GM19397 (cell line): ENCODE results near the gene INO80B.

Experiments used
- ATAC-seq: cut with Tn5 transposase; IDR thresholded peaks from one replicate; pipeline ENCODE4 v1.9.1; 2021; ENCODE audit warnings: mild to moderate bottlenecking, moderate library complexity; ENCODE audit not compliant: unreplicated experiment

The INO80B gene

GRCh38 chr2:74500578-74500946 lies 45.7 kb downstream of the INO80B start:
- no peak for ATAC-seq

- no peak for ATAC-seq
Measured at GRCh38 chr2:74501335-74502071, 46.6 kb downstream of the INO80B start.

GRCh38 chr2:74502147-74502719 lies 47.3 kb downstream of the INO80B start:
- ATAC-seq, result no peak

- peak; percentile 37 for ATAC-seq
Measured at GRCh38 chr2:74502720-74503505, 48.0 kb downstream of the INO80B start.

GRCh38 chr2:74503506-74504475 lies 48.9 kb downstream of the INO80B start:
- ATAC-seq, result no peak

GRCh38 chr2:74504591-74504990 lies 49.7 kb downstream of the INO80B start:
- ATAC-seq, result no peak

- no peak for ATAC-seq
Measured at GRCh38 chr2:74505448-74506246, 50.8 kb downstream of the INO80B start.

GRCh38 chr2:74507145-74507925 lies 52.4 kb downstream of the INO80B start, which contains the start of gene PCGF1:
PCGF1 (minus strand) TSS chr2:74507695; CDS start chr2:74507668, 27 bp downstream.
- ATAC-seq, result peak; percentile 81
